Esophagus (tissue), 2 donors: ENCODE results near the gene TCAF1. TPM values are rescaled to one million over a fixed set of nuclear protein-coding genes. Genes with fewer than 3 reads are reported as not detected.
"Not testable (repeated sequence)": the region's sequence is repeated elsewhere in the genome, so short reads cannot be mapped to it uniquely, and the experiment has no call there.

Source experiments
- H3K27ac ChIP-seq, 2 donors: one replicate each; pipeline ENCODE4 v1.5.1; 2013; ENCODE audit warnings: low read depth in 2 of 2, mild to moderate bottlenecking in 2 of 2, inconsistent platforms in 1 of 2, low read length in 1 of 2, moderate library complexity in 1 of 2
- H3K27me3 ChIP-seq, 2 donors: one replicate each; pipeline ENCODE4 v1.6.1; 2013; ENCODE audit warnings: low read length in 2 of 2, control low read depth in 1 of 2, mild to moderate bottlenecking in 1 of 2; ENCODE audit not compliant: insufficient read depth in 2 of 2, control insufficient read depth in 1 of 2
- H3K36me3 ChIP-seq, 2 donors: one replicate each; pipeline ENCODE4 v1.6.1; 2013; ENCODE audit warnings: low read length in 1 of 2; ENCODE audit not compliant: control insufficient read depth in 2 of 2, insufficient read depth in 2 of 2
- H3K4me1 ChIP-seq, 2 donors: one replicate each; pipeline ENCODE4 v1.6.1; 2013; ENCODE audit warnings: low read length in 1 of 2; ENCODE audit not compliant: control insufficient read depth in 2 of 2, insufficient read depth in 2 of 2
- H3K4me3 ChIP-seq, 2 donors: one replicate each; pipeline ENCODE4 v1.5.1; 2013; ENCODE audit warnings: low read length in 2 of 2, mild to moderate bottlenecking in 2 of 2, low read depth in 1 of 2, moderate library complexity in 1 of 2
- H3K9me3 ChIP-seq, 2 donors: one replicate each; pipeline ENCODE4 v1.6.1; 2013; ENCODE audit warnings: mild to moderate bottlenecking in 2 of 2, low read depth in 1 of 2, low read length in 1 of 2, moderate library complexity in 1 of 2; ENCODE audit not compliant: control insufficient read depth in 2 of 2, insufficient read depth in 1 of 2
- WGBS, 2 donors: extraction: QIAGEN DNeasy Blood & Tissue Kit; methylation state at CpG; one replicate each; pipeline ENCODE4 v1.1.7; 2013; 5-methylcytosine and 5-hydroxymethylcytosine counted together
- polyA plus RNA-seq, 2 donors: library from polyadenylated mRNA; stranded (reverse); fragments of 200-250 nt; gene quantifications; one replicate each; pipeline ENCODE4 v1.2.3, GENCODE V29; 2013
- donor health status: healthy with polysubstance abuse.
- donor health status: Bipolar disorder and iron deficiency.

Gene TCAF1
- polyA plus RNA-seq, 2 donors = 7.4 to 8.8 TPM

DNA sequence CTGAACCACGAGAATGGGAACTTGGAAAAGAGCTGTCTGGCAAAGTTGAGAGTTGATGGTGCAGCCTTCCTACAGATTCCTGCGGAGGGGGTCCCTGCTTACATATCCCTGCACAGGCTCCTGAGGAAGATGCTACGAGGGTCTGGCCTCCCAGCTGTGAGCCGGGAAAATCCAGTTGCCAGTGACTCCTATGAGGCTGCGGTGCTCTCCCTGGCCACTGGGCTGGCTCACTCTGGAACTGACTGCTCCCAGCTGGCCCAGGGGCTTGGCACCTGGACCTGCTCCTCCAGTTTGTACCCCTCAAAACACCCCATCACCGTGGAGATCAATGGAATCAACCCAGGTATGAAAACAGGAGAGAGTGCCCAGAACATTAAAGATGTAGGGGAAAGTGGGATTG, 91.3 kb downstream of the TCAF1 start:
- H3K27ac ChIP-seq, H3K4me1 ChIP-seq, H3K4me3 ChIP-seq, H3K27me3 ChIP-seq, H3K36me3 ChIP-seq, H3K9me3 ChIP-seq: not testable (repeated sequence)
- no CpG with 5 or more reads among the region's 6 CpGs for WGBS, 2 donors

DNA sequence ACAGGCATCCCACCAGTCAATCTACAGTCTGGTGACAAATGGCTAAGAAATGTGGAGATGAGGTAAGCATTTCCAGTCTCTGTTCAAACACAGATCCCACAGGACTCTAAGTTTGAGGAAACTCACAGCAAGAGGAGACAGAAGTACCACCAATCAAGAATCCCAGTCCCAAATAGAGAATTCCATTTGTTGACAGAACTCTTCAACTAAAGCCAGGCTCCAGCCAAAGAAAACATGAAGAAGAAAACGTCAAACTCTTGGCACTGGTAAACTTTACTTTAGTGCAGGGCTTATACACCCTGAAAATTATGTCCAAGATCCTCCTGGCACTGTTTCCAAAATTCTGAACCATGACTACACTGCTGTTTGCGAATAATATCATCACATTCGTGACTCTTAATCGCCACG, 95.3 kb downstream of the TCAF1 start:
- H3K9me3 ChIP-seq = not testable (repeated sequence)

More for the DNA sequence above, 95.3 kb downstream of the TCAF1 start:
- not testable (repeated sequence) for H3K4me3 ChIP-seq, H3K27me3 ChIP-seq, H3K4me1 ChIP-seq, H3K36me3 ChIP-seq, H3K27ac ChIP-seq
- WGBS, 2 donors = no CpG with 5 or more reads among the region's 5 CpGs

Other genes starting within 250 kb of the TCAF1 start
- under 1 TPM; 0.09 to 0.98 TPM for gene CTAGE6, start 144.5 kb downstream of the TCAF1 start, polyA plus RNA-seq
- not detected for gene OR2F2, start 33.1 kb upstream of the TCAF1 start, polyA plus RNA-seq
- not detected for gene OR2F1, start 52.7 kb upstream of the TCAF1 start, polyA plus RNA-seq
- not detected for gene OR6B1, start 98.1 kb upstream of the TCAF1 start, polyA plus RNA-seq
- gene OR2A5, start 146.8 kb upstream of the TCAF1 start, polyA plus RNA-seq = not detected
- gene OR2A25, start 167.6 kb upstream of the TCAF1 start, polyA plus RNA-seq = not detected
- gene OR2A12, start 184.1 kb upstream of the TCAF1 start, polyA plus RNA-seq = not detected
- gene OR2A2, start 207.4 kb upstream of the TCAF1 start, polyA plus RNA-seq = not detected
- gene OR2A14, start 221.0 kb upstream of the TCAF1 start, polyA plus RNA-seq = not detected